Muscle of leg (tissue), 16 donors: ENCODE data around the gene HTR1E. TPM values are rescaled to one million over a fixed set of nuclear protein-coding genes. Genes with fewer than 3 reads are reported as not detected.
"Not testable (repeated sequence)": the region's sequence is repeated elsewhere in the genome, so short reads cannot be mapped to it uniquely, and the experiment has no call there.

Experiments
- DNase-seq: peaks from one replicate; pipeline ENCODE4 v3.0.0; 2013
- H3K27ac ChIP-seq: one replicate; pipeline ENCODE4 v1.5.1; 2013; ENCODE audit warnings: mild to moderate bottlenecking, low read length, control low read depth
- H3K27me3 ChIP-seq: one replicate; pipeline ENCODE4 v1.6.1; 2013; ENCODE audit warnings: low read length; ENCODE audit not compliant: control insufficient read depth, insufficient read depth
- H3K36me3 ChIP-seq: one replicate; pipeline ENCODE4 v1.6.1; 2013; ENCODE audit warnings: low read length; ENCODE audit not compliant: control insufficient read depth, insufficient read depth
- H3K4me1 ChIP-seq: one replicate; pipeline ENCODE4 v1.6.1; 2013; ENCODE audit warnings: low read length; ENCODE audit not compliant: control insufficient read depth, insufficient read depth
- H3K4me3 ChIP-seq: one replicate; pipeline ENCODE4 v1.5.1; 2013; ENCODE audit warnings: low read length, control low read depth
- H3K9me3 ChIP-seq: replicated peaks from 2 replicates; pipeline ENCODE4 v1.6.1; 2013; ENCODE audit warnings: low read depth, low read length; ENCODE audit not compliant: control insufficient read depth
- WGBS: methylation state at CpG from one replicate; pipeline ENCODE4 v1.1.5; 2013; ENCODE audit warnings: missing lambda C conversion rate; ENCODE audit not compliant: insufficient coverage; 5-methylcytosine and 5-hydroxymethylcytosine counted together
- long read RNA-seq, 11 donors: transcript quantifications; one replicate each; lab custom pipeline, GENCODE V29; 2026
- polyA plus RNA-seq, 8 donors: library from polyadenylated mRNA; unstranded; fragments of 120-200 nt; gene quantifications; one replicate each; pipeline versions ENCODE4 v1.2.1 to v1.2.3, GENCODE V29; 2013; ENCODE audit warnings: inconsistent platforms in 1 of 8, low replicate concordance in 1 of 8; ENCODE audit not compliant: insufficient read length in 8 of 8, insufficient read depth in 1 of 8
- total RNA-seq: library from RNA; stranded (reverse); fragments of 120-200 nt; gene quantifications from one replicate; pipeline ENCODE4 v1.2.4, GENCODE V29; 2013

Gene HTR1E, protein sequence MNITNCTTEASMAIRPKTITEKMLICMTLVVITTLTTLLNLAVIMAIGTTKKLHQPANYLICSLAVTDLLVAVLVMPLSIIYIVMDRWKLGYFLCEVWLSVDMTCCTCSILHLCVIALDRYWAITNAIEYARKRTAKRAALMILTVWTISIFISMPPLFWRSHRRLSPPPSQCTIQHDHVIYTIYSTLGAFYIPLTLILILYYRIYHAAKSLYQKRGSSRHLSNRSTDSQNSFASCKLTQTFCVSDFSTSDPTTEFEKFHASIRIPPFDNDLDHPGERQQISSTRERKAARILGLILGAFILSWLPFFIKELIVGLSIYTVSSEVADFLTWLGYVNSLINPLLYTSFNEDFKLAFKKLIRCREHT
- not detected for total RNA-seq
- not detected for polyA plus RNA-seq
- long read RNA-seq, donor 1: 0 reads
- long read RNA-seq, donor 2: 0 reads
- long read RNA-seq, donor 3: 0 reads
- long read RNA-seq, donor 4: 0 reads
- long read RNA-seq, donor 5: 0 reads
- long read RNA-seq, donor 6: 0 reads
- long read RNA-seq, donor 7: 0 reads
- long read RNA-seq, donor 8: 0 reads
- long read RNA-seq, donor 9: 0 reads
- long read RNA-seq, donor 10: 0 reads
- long read RNA-seq, donor 11: 0 reads

DNA sequence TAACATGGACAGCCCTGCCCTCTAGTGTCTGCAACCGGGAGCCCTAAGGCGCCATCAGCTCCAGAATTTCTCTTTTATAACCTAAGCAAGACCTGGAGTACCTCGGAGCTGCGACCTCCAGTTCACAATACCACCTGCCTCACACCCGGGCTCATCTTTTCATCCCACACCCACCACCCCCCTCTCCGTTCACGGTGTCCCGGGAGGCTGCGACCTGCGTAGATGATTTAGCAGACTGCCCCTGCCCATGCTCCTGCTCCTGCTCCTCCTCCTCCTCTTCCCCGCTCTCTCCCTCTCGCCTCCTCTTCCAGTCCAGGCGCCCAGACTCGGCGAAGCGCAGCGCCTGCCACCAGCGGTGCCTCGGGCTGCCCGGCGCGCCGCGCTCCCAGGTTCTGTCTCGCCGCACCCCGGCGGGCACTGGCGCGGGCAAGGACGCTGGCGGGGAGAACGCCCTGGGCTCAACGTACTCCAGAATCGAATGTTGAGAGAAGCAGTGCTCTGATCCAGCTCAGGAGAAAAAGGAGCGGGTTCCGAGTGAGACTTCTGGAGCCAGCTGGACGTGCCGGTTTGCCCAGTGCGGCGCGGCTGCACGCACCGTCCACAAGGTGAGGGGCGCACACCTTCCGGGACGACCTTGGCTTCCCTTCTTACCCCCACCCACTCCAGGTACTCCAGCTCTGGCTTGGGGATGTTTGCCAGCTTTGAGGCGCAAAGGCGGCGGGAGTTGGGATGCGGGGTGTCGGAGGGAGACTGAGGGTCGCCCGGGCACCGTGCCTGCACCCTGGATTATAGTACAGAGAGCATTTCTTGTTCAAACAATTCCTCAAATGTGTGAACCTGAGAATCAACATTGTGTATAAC lies at the start of gene HTR1E:
HTR1E (plus strand) TSS at position 310 of the 861 bp plus-strand sequence. CDS start 77,807 bp downstream, outside the sequence.
- Histone ChIP-seq H3K27me3 (peaks cover 27% of the 10 kb centered on the region), H3K4me1 (no peaks in the 10 kb centered on the region), H3K9me3 (no peaks in the 10 kb centered on the region), H3K36me3 (no peaks in the 10 kb centered on the region), H3K4me3 (no peak within 1 kb of the TSS), H3K27ac (no peak within 1 kb of the TSS)
- peak; percentile 28 for DNase-seq
- under 1% methylated on average over 39 of the region's 55 CpGs for WGBS

DNA sequence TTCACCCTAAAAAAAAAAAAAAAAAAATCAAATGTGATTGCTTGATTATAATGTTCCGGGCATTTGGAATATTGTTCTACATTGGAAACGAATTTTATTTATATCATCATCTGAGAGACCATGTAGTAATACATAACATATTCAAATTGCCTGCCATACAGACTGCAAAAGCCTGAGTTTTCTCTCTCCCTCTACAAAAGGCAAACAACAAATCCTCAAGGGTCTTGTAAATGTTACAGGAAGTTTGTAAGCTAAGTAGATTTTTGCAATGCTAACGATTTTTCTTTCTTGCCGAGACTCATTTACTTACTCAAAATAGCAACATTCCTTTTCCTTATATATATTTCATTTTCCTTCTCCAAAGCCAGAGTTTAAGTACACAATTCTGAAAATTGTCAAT lies 49.0 kb upstream of the HTR1E start:
- Histone ChIP-seq H3K36me3 (no peaks in the 10 kb centered on the region), H3K9me3 (peaks cover 10% of the 10 kb centered on the region), H3K4me3 (no peak overlapping the region), H3K27me3 (no peaks in the 10 kb centered on the region), H3K27ac (no peak overlapping the region), H3K4me1 (no peaks in the 10 kb centered on the region)
- peak; percentile 31 for DNase-seq
- WGBS: no CpG with 5 or more reads among the region's 4 CpGs

DNA sequence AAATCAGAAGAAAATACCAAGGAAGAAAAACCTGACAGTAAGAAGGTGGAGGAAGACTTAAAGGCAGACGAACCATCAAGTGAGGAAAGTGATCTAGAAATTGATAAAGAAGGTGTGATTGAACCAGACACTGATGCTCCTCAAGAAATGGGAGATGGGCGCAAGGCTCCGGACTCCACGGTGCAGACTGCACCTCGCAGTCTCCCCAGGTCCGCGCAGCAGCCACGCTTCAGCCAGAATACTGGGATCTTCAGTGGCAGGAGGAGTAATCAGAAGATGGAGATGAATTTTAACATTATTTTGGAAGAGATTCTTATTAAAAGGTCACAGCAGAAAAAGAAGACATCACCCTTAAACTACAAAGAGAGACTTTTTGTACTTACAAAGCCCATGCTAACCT lies 40.1 kb upstream of the HTR1E start:
- DNase-seq, H3K9me3 ChIP-seq, H3K36me3 ChIP-seq, H3K27ac ChIP-seq, H3K4me3 ChIP-seq, H3K4me1 ChIP-seq, H3K27me3 ChIP-seq: not testable (repeated sequence)
- WGBS: 96% methylated on average over 4 of the region's 8 CpGs

DNA sequence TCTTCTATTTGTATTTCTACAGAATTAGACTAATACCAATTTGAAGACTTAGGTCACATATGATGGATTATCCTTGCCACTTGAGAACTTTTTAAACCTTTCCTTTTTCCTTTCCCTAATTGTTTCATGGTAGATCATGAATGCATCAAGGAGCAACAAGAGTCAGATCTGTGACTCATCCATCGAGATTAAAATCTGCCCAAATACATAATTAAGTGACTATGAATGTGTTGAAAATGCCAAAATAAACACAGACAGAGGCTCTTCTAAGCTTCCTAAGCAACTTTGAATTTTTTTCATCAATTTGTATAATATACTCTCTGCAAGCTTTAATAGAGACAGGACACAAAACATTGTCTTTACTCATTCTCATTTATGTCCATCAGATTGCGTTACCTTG lies 23.5 kb upstream of the HTR1E start:
- WGBS: no CpG with 5 or more reads among the region's 2 CpGs
- no peaks in the 10 kb centered on the region for H3K27me3 ChIP-seq
- no peaks in the 10 kb centered on the region for H3K9me3 ChIP-seq
- H3K4me3 ChIP-seq: no peak overlapping the region
- no peaks in the 10 kb centered on the region for H3K36me3 ChIP-seq
- H3K4me1 ChIP-seq: no peaks in the 10 kb centered on the region
- DNase-seq: no peak
- H3K27ac ChIP-seq: no peak overlapping the region

DNA sequence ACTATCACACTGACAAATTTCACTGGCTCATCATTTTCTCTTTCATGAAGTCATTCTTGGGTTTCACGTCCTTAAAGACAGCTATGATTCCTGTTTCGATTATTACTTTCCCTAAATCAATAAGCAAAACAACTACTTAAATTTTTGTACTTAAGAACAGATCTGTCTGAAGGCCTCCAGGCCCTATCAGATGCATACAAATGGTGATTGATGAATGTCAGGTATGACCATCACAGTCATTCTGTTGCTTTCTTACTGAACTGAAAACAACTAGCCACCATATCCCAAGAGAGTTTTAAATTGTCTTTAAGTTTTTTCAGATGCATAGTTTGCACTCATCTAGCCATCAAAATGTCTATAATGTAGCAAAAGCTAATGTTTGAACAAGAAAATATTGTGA lies 20.9 kb upstream of the HTR1E start:
- Histone ChIP-seq H3K27ac (no peak overlapping the region), H3K4me3 (no peak overlapping the region), H3K9me3 (no peaks in the 10 kb centered on the region), H3K36me3 (no peaks in the 10 kb centered on the region), H3K27me3 (no peaks in the 10 kb centered on the region), H3K4me1 (no peaks in the 10 kb centered on the region)
- no peak for DNase-seq
- WGBS: no CpG with 5 or more reads among the region's 2 CpGs

DNA sequence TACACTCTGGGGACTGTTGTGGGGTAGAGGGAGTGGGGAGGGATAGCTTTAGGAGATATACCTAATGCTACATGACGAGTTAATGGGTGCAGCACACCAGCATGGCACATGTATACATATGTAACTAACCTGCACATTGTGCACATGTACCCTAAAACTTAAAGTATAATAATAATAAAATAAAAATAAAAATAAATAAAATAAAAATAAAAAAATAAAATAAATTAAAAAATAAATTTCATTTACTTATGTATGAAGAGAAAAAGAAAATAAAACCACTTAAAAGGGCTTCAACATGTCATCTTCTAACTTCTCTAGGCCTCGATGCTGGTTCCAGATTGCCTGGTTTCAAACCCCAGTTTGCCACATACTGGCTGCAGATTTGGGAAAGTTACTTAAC lies 10.2 kb upstream of the HTR1E start:
- not testable (repeated sequence) for H3K27me3 ChIP-seq, H3K4me3 ChIP-seq, H3K36me3 ChIP-seq, H3K27ac ChIP-seq, DNase-seq, H3K9me3 ChIP-seq, H3K4me1 ChIP-seq
- no CpG with 5 or more reads among the region's 2 CpGs for WGBS

DNA sequence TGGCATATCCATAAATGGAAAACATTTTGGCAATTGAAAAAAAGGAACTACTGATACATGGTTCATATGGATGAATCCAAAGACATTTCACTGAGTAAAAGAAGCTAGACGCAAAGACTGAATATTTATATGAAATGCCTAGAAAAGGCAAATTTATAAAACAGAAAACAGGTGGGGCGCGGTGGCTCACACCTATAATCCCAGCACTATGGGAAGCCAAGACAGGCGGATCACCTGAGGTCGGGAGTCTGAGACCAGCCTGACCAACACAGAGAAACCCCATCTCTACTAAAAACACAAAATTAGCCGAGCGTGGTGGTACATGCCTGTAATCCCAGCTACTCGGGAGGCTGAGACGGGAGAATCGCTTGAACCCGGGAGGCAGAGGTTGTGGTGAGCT lies 9.5 kb upstream of the HTR1E start:
- not testable (repeated sequence) for H3K9me3 ChIP-seq, H3K4me1 ChIP-seq, H3K4me3 ChIP-seq, H3K27ac ChIP-seq, H3K36me3 ChIP-seq, H3K27me3 ChIP-seq, DNase-seq
- WGBS: no CpG with 5 or more reads among the region's 11 CpGs

DNA sequence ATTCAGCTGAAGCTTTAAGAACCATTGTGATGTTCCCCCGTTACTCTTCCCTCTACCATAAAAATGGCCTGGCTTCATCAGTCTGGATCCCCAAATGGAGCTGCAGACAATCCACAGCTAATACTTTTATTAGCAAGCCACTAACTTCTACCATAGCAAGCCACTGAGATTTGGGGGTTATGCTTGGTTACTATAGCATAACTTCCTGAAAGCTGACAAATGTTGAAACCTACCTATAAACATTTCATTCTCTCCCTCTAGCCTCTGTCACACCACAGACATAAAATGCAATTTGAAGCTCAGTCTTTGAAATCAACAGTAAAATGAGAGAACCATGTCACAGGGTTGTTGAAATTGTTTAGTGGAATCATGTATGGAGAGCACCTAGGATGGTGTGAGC lies 3.0 kb upstream of the HTR1E start:
- DNase-seq: no peak
- Histone ChIP-seq H3K36me3 (no peaks in the 10 kb centered on the region), H3K4me3 (no peak overlapping the region), H3K27ac (no peak overlapping the region), H3K27me3 (peaks cover 27% of the 10 kb centered on the region), H3K9me3 (no peaks in the 10 kb centered on the region), H3K4me1 (no peaks in the 10 kb centered on the region)
- WGBS: no CpG with 5 or more reads among the region's 1 CpG

DNA sequence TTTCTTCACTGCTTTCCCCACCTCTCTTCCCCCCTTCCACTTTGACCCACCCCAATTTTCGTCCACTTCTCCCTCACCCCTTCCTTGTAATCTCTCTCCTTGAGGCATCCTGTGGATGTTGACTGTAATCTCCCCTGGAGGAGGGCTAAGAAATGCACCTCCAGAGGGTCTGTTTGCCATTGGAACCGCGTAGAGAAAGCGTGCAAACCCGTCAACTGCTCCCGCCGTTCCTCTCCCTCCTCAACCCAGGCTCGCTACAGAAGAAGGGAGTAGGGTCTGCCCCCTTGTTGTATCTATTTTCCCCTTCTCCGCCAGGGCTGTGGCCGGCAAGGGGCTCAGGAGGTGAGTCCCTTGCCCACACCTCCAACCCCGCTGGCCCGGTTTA lies 502 bp upstream of the HTR1E start:
- 0% methylated on average over 5 of the region's 12 CpGs for WGBS
- Histone ChIP-seq H3K4me3 (no peak overlapping the region), H3K27ac (no peak overlapping the region), H3K4me1 (no peaks in the 10 kb centered on the region), H3K27me3 (peaks cover 27% of the 10 kb centered on the region), H3K36me3 (no peaks in the 10 kb centered on the region), H3K9me3 (no peaks in the 10 kb centered on the region)
- no peak for DNase-seq

DNA sequence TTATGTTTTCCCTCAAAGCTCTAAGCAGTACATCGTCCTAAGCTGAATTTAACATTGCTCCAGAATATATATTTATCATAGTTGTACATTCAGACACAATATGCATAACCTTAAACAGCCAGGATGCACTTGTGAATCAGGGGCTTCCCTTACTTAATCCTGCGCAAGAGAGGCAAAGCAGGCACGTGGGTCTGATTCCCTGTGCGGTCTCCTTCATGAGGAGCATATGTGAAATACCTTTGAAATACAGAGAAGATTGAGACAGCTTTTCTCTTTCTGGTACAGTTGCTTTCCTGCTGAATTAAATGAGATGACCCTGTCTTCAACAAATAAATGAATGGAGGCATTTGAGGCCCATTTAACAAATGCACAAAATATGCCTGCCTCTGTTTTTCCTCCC lies 1.5 kb downstream of the HTR1E start:
- Histone ChIP-seq H3K27me3 (peaks cover 27% of the 10 kb centered on the region), H3K27ac (no peak overlapping the region)
- WGBS: no CpG with 5 or more reads among the region's 4 CpGs

More for the DNA sequence above, 1.5 kb downstream of the HTR1E start:
- no peak for DNase-seq
- Histone ChIP-seq H3K9me3 (no peaks in the 10 kb centered on the region), H3K4me1 (no peaks in the 10 kb centered on the region), H3K4me3 (no peak overlapping the region), H3K36me3 (no peaks in the 10 kb centered on the region)
